ENCODE results near the gene CMTM6.
"Not testable (repeated sequence)": the region's sequence is repeated elsewhere in the genome, so short reads cannot be mapped to it uniquely, and the experiment has no call there.

Gene CMTM6

DNA sequence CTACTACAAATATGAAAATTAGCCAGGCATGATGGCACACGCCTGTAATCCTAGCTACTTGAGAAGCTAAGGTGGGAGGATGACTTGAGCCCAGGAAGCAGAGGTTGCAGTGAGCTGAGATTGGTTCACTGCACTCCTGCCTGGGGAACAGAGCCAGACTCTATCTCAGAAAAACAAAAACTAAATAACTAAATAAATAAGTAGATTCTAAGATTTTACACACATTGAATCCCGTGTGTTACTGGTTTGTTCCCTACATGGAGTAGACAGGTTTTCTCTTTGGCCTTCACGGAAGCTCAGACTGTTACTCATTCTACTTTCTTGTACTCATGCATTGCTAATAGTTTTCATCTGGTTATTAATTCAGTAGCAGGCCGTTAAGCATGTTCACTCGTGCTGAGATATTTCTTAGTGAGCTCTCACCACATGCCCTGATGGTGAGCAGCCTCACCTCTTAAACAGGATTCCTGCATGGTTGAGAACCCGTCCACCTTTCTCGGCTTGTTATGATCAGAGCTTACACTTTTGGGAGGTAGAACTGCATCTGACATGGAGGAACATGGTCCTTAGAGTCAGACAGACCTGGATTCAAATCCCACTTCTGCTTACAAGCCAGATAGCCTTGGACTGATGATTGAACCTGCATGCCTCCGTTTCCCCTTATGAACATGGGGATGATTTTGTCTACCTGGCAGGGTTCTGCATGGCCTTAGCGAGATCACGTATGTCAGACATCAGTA, 61.9 kb downstream of the CMTM6 start:
- DNase-seq = no peak

DNA sequence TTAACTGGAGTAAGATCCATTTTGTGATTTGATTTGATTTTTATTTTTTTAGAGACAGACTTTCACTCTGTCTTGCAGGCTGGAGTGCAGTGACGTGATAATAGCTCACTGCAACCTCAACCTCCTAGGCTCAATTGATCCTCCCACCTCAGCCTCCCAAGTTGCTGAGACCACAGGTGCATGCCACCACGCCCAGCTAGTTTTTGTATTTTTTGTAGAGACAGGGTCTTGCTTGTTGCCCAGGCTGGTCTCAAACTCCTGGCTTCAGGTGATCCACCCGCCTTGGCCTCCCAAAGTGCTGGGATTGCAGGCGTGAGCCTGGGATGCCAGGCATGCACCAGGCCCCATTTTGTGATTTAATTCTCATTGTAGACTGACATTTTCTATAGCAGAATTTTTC, 63.2 kb downstream of the CMTM6 start:
- not testable (repeated sequence) for DNase-seq

GRCh38 chr3:32438596-32439344, 63.9 kb downstream of the CMTM6 start:
- no peak for DNase-seq

- no peak for DNase-seq
Measured at GRCh38 chr3:32437896-32438295, 64.8 kb downstream of the CMTM6 start.

- no peak for DNase-seq
Measured at GRCh38 chr3:32436816-32437189, 65.8 kb downstream of the CMTM6 start.

DNA sequence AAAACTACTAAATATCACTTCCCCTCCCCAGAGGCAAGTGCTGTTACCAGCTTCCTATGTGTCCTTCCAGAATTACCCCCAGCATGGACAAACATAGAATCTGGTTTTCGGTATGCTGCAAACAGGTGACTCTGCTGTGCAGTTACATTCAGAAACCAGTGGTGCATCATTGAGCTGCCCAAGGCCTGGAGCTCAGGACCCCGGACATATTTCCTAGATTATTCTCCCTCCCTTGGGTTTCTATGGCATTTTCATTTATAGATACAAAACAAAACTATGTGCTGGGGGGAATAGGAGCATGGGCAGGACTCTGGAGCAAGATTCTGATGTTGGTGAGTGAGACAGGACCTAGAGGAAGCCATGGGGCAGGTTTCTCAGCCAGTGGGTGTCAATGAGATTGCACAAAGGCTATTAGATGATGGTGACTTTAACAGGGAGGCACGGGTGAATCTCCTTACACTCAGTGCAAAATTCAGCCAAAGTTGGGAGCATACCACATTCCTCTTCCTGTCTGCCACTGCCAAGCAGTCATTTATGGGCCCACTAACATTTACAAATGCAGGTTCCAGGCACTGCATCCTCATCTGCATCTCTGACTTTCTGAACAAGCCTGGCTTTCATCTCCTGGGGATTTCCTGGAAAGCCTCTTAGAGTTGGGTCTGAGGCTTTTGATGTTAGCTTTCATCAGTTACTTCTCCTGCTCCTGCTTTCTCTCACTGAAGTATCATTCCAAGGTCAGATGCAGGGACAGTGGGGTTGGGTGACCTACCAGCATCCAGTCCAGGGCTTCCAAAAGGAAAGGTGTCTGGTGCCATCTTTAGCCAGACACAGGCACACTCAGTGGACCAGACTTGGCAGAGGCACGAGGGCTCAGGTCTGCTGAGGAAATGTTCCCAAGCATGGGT, 66.5 kb downstream of the CMTM6 start:
- no peak for DNase-seq

DNA sequence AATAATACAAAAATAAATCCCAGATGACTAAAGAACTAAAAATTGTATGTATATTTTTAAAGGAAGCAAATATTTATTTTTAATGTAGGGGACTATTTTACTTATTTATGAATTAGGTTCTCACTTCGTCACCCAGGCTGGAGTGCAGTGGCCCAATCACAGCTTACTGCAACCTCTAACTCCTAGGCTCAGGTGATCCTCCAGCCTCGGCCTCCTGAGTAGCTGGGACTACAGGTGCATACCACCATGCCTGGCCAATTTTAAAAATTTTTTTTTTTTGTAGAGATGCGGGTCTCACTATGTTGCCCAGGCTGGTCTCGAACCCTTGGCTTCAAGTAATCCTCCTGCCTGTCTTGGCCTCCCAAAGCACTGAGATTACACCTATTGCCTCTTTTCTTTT, 68.4 kb downstream of the CMTM6 start:
- no peak for DNase-seq

GRCh38 chr3:32432711-32433530, 69.7 kb downstream of the CMTM6 start:
- no peak for DNase-seq

- DNase-seq = no peak
Measured at GRCh38 chr3:32432045-32432710, 70.5 kb downstream of the CMTM6 start.

- no peak for DNase-seq
Measured at GRCh38 chr3:32431481-32431880, 71.2 kb downstream of the CMTM6 start.
